ENCODE measurements around the gene DNAJC12.
A peak's percentile ranks its signal among the peaks of the same experiment; 100 is the strongest.
"Not testable (repeated sequence)": the region's sequence is repeated elsewhere in the genome, so short reads cannot be mapped to it uniquely, and the experiment has no call there.

Gene DNAJC12

GRCh38 chr10:67861750-67862432 is 23.9 kb upstream of the DNAJC12 start:
- Mint-ChIP-seq H3K9me3 (no peaks in the 10 kb centered on the region), H3K36me3 (ENCODE audit: insufficient read depth) (no peaks in the 10 kb centered on the region), H3K27ac (ENCODE audit: low read depth) (no peak overlapping the region), H3K4me1 (no peaks in the 10 kb centered on the region), H3K4me3 (no peak overlapping the region), H3K27me3 (no peaks in the 10 kb centered on the region)
- no peak for DNase-seq (ENCODE audit: low spot score in 2 of 2)
- ATAC-seq (replicated peaks; ENCODE audit: extremely low read depth, poor library complexity, severe bottlenecking): no peak

- no peak for ATAC-seq (replicated peaks; ENCODE audit: extremely low read depth, poor library complexity, severe bottlenecking)
- no peak overlapping the region for H3K27ac Mint-ChIP-seq (ENCODE audit: low read depth)
- no peaks in the 10 kb centered on the region for H3K9me3 Mint-ChIP-seq
- no peak for DNase-seq (ENCODE audit: low spot score in 2 of 2)
- H3K4me1 Mint-ChIP-seq: peaks cover 5% of the 10 kb centered on the region
- no peak overlapping the region for H3K4me3 Mint-ChIP-seq
- no peaks in the 10 kb centered on the region for H3K36me3 Mint-ChIP-seq (ENCODE audit: insufficient read depth)
- H3K27me3 Mint-ChIP-seq: no peaks in the 10 kb centered on the region
Observed at GRCh38 chr10:67858971-67859370, 21.0 kb upstream of the DNAJC12 start.

- Mint-ChIP-seq H3K9me3 (no peaks in the 10 kb centered on the region), H3K27me3 (no peaks in the 10 kb centered on the region), H3K4me3 (no peak overlapping the region), H3K36me3 (ENCODE audit: insufficient read depth) (peaks cover 1% of the 10 kb centered on the region), H3K27ac (ENCODE audit: low read depth) (no peak overlapping the region), H3K4me1 (peaks cover 11% of the 10 kb centered on the region)
- DNase-seq (ENCODE audit: low spot score in 2 of 2): no peak
- ATAC-seq (replicated peaks; ENCODE audit: extremely low read depth, poor library complexity, severe bottlenecking): no peak
Observed at GRCh38 chr10:67853512-67853911, 15.5 kb upstream of the DNAJC12 start.

- no peak for ATAC-seq (replicated peaks; ENCODE audit: extremely low read depth, poor library complexity, severe bottlenecking)
- peaks cover 11% of the 10 kb centered on the region for H3K4me1 Mint-ChIP-seq
Observed at GRCh38 chr10:67852761-67853160, 14.8 kb upstream of the DNAJC12 start.

GRCh38 chr10:67851186-67851585 is 13.2 kb upstream of the DNAJC12 start:
- H3K9me3 Mint-ChIP-seq: no peaks in the 10 kb centered on the region

More at GRCh38 chr10:67852761-67853160, 14.8 kb upstream of the DNAJC12 start:
- no peak for DNase-seq (ENCODE audit: low spot score in 2 of 2)
- Mint-ChIP-seq H3K36me3 (ENCODE audit: insufficient read depth) (peaks cover 1% of the 10 kb centered on the region), H3K9me3 (no peaks in the 10 kb centered on the region), H3K27ac (ENCODE audit: low read depth) (no peak overlapping the region), H3K4me3 (no peak overlapping the region), H3K27me3 (no peaks in the 10 kb centered on the region)

GRCh38 chr10:67849331-67850011 is 11.5 kb upstream of the DNAJC12 start:
- Mint-ChIP-seq H3K27ac (ENCODE audit: low read depth) (peak overlapping the region; percentile 95), H3K4me3 (peak overlapping the region; percentile 90), H3K4me1 (peaks cover 6% of the 10 kb centered on the region), H3K36me3 (ENCODE audit: insufficient read depth) (peaks cover 3% of the 10 kb centered on the region), H3K27me3 (no peaks in the 10 kb centered on the region), H3K9me3 (no peaks in the 10 kb centered on the region)
- DNase-seq (ENCODE audit: low spot score in 2 of 2) (peak; percentile 86 to 89), ATAC-seq (replicated peaks; ENCODE audit: extremely low read depth, poor library complexity, severe bottlenecking) (peak; percentile 98)

More at GRCh38 chr10:67851186-67851585, 13.2 kb upstream of the DNAJC12 start:
- ATAC-seq (replicated peaks; ENCODE audit: extremely low read depth, poor library complexity, severe bottlenecking) (no peak), DNase-seq (ENCODE audit: low spot score in 2 of 2) (no peak)
- no peaks in the 10 kb centered on the region for H3K27me3 Mint-ChIP-seq
- peaks cover 3% of the 10 kb centered on the region for H3K36me3 Mint-ChIP-seq (ENCODE audit: insufficient read depth)
- no peak overlapping the region for H3K4me3 Mint-ChIP-seq
- H3K4me1 Mint-ChIP-seq: peaks cover 11% of the 10 kb centered on the region
- H3K27ac Mint-ChIP-seq (ENCODE audit: low read depth): no peak overlapping the region

GRCh38 chr10:67843284-67843683 is 5.3 kb upstream of the DNAJC12 start:
- no peaks in the 10 kb centered on the region for H3K9me3 Mint-ChIP-seq
- no peak overlapping the region for H3K4me3 Mint-ChIP-seq
- H3K36me3 Mint-ChIP-seq (ENCODE audit: insufficient read depth): peaks cover 3% of the 10 kb centered on the region
- ATAC-seq (replicated peaks; ENCODE audit: extremely low read depth, poor library complexity, severe bottlenecking) (no peak), DNase-seq (ENCODE audit: low spot score in 2 of 2) (no peak)
- H3K27me3 Mint-ChIP-seq: no peaks in the 10 kb centered on the region
- no peak overlapping the region for H3K27ac Mint-ChIP-seq (ENCODE audit: low read depth)
- H3K4me1 Mint-ChIP-seq: no peaks in the 10 kb centered on the region

GRCh38 chr10:67841737-67842136 is 3.7 kb upstream of the DNAJC12 start:
- H3K4me1 Mint-ChIP-seq: no peaks in the 10 kb centered on the region
- peaks cover 3% of the 10 kb centered on the region for H3K36me3 Mint-ChIP-seq (ENCODE audit: insufficient read depth)
- H3K4me3 Mint-ChIP-seq: no peak overlapping the region
- DNase-seq (ENCODE audit: low spot score in 2 of 2) (no peak), ATAC-seq (replicated peaks; ENCODE audit: extremely low read depth, poor library complexity, severe bottlenecking) (no peak)
- no peaks in the 10 kb centered on the region for H3K9me3 Mint-ChIP-seq
- H3K27me3 Mint-ChIP-seq: no peaks in the 10 kb centered on the region
- H3K27ac Mint-ChIP-seq (ENCODE audit: low read depth): no peak overlapping the region

GRCh38 chr10:67839951-67840350 is 2.0 kb upstream of the DNAJC12 start:
- DNase-seq (ENCODE audit: low spot score in 2 of 2) (no peak), ATAC-seq (replicated peaks; ENCODE audit: extremely low read depth, poor library complexity, severe bottlenecking) (no peak)
- H3K4me1 Mint-ChIP-seq: no peaks in the 10 kb centered on the region
- peaks cover 3% of the 10 kb centered on the region for H3K36me3 Mint-ChIP-seq (ENCODE audit: insufficient read depth)
- no peak overlapping the region for H3K27ac Mint-ChIP-seq (ENCODE audit: low read depth)
- H3K4me3 Mint-ChIP-seq: no peak overlapping the region
- no peaks in the 10 kb centered on the region for H3K27me3 Mint-ChIP-seq
- H3K9me3 Mint-ChIP-seq: no peaks in the 10 kb centered on the region

GRCh38 chr10:67839511-67839910 is 1.5 kb upstream of the DNAJC12 start:
- not testable (repeated sequence) for H3K9me3 Mint-ChIP-seq, H3K27me3 Mint-ChIP-seq

GRCh38 chr10:67836972-67837371 is 1.0 kb downstream of the DNAJC12 start:
- peaks cover 3% of the 10 kb centered on the region for H3K36me3 Mint-ChIP-seq (ENCODE audit: insufficient read depth)
- H3K4me1 Mint-ChIP-seq: no peaks in the 10 kb centered on the region
- H3K27ac Mint-ChIP-seq (ENCODE audit: low read depth): no peak overlapping the region
- no peak for ATAC-seq (replicated peaks; ENCODE audit: extremely low read depth, poor library complexity, severe bottlenecking)
- no peak overlapping the region for H3K4me3 Mint-ChIP-seq
- DNase-seq (ENCODE audit: low spot score in 2 of 2): no peak
- H3K27me3 Mint-ChIP-seq: no peaks in the 10 kb centered on the region
- no peaks in the 10 kb centered on the region for H3K9me3 Mint-ChIP-seq

More at GRCh38 chr10:67839511-67839910, 1.5 kb upstream of the DNAJC12 start:
- not testable (repeated sequence) for H3K27ac Mint-ChIP-seq (ENCODE audit: low read depth); ATAC-seq (replicated peaks; ENCODE audit: extremely low read depth, poor library complexity, severe bottlenecking); H3K36me3 Mint-ChIP-seq (ENCODE audit: insufficient read depth); H3K4me1 Mint-ChIP-seq; DNase-seq (ENCODE audit: low spot score in 2 of 2); H3K4me3 Mint-ChIP-seq

- Mint-ChIP-seq H3K36me3 (ENCODE audit: insufficient read depth) (peaks cover 3% of the 10 kb centered on the region), H3K27me3 (no peaks in the 10 kb centered on the region), H3K9me3 (no peaks in the 10 kb centered on the region), H3K4me1 (no peaks in the 10 kb centered on the region), H3K4me3 (no peak overlapping the region), H3K27ac (ENCODE audit: low read depth) (no peak overlapping the region)
- no peak for DNase-seq (ENCODE audit: low spot score in 2 of 2)
- ATAC-seq (replicated peaks; ENCODE audit: extremely low read depth, poor library complexity, severe bottlenecking): no peak
Observed at GRCh38 chr10:67836488-67836887, 1.5 kb downstream of the DNAJC12 start.
